Neutrophil (primary cell): ENCODE measurements around the gene ZNF622.

ENCODE experiments used
- H3K27ac ChIP-seq: fragments of 200-600 bp; sonication (generic); 2 replicates; pipeline ENCODE4 v1.5.1; 2016; ENCODE audit warnings: mild to moderate bottlenecking, moderate library complexity
- H3K27me3 ChIP-seq: fragments of 200-600 bp; sonication (generic); 2 replicates; pipeline ENCODE4 v1.6.0; 2016; ENCODE audit warnings: mild to moderate bottlenecking
- H3K36me3 ChIP-seq: fragments of 200-600 bp; sonication (generic); 2 replicates; pipeline ENCODE4 v1.5.1; 2017
- H3K4me1 ChIP-seq, 2 experiments: fragments of 200-600 bp in 1 of 2; sonication (generic) in 1 of 2; 1 replicate in 1 of 2; 2 replicates in 1 of 2; pipeline versions ENCODE4 v1.5.1 to v1.6.1; 2013 to 2016; ENCODE audit warnings: low read depth in 1 of 2, low read length in 1 of 2, mild to moderate bottlenecking in 1 of 2, moderate library complexity in 1 of 2; ENCODE audit not compliant: control insufficient read depth in 1 of 2, insufficient read depth in 1 of 2
- H3K4me3 ChIP-seq, 2 experiments: fragments of 200-600 bp in 1 of 2; sonication (generic) in 1 of 2; 1 replicate in 1 of 2; 2 replicates in 1 of 2; pipeline ENCODE4 v1.5.1; 2013 to 2016; ENCODE audit warnings: low read depth in 1 of 2, low read length in 1 of 2, mild to moderate bottlenecking in 1 of 2, moderate library complexity in 1 of 2
- H3K9me3 ChIP-seq: fragments of 200-600 bp; sonication (generic); 2 replicates; pipeline ENCODE4 v1.5.1; 2016
- TF ChIP-seq, protein P1 (sequence below): fragments of 200-600 bp; sonication (generic); IDR thresholded peaks from 2 replicates; pipeline ENCODE4 v1.5.1; 2016; ENCODE audit warnings: antibody characterized with exemption

Gene ZNF622

DNA sequence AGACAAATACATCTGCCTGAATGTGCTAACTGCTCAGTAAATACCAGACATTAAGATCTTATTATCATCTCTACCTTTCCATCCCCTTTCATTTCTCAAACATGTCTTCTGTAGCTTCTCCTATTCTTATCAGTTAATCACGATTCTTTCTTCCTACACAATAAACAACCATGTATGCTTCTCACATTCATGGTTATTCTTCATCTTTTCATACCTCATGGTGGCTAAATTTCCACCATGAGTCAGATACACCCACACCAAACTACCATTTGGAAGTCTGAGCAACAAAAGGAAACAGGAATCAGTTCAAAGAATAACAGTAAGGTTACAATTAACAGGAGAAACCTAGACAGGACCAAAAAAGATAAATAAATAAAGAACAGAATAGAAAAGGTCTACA lies 7.7 kb downstream of the ZNF622 start:
- Histone ChIP-seq H3K36me3 (peaks cover 90% of the 10 kb centered on the region), H3K27me3 (no peaks in the 10 kb centered on the region), H3K4me3 (no peak overlapping the region), H3K9me3 (no peaks in the 10 kb centered on the region), H3K4me1 (peaks cover 13 to 24% of the 10 kb centered on the region in 2 experiments), H3K27ac (no peak overlapping the region)
- TF ChIP-seq, protein P1, sequence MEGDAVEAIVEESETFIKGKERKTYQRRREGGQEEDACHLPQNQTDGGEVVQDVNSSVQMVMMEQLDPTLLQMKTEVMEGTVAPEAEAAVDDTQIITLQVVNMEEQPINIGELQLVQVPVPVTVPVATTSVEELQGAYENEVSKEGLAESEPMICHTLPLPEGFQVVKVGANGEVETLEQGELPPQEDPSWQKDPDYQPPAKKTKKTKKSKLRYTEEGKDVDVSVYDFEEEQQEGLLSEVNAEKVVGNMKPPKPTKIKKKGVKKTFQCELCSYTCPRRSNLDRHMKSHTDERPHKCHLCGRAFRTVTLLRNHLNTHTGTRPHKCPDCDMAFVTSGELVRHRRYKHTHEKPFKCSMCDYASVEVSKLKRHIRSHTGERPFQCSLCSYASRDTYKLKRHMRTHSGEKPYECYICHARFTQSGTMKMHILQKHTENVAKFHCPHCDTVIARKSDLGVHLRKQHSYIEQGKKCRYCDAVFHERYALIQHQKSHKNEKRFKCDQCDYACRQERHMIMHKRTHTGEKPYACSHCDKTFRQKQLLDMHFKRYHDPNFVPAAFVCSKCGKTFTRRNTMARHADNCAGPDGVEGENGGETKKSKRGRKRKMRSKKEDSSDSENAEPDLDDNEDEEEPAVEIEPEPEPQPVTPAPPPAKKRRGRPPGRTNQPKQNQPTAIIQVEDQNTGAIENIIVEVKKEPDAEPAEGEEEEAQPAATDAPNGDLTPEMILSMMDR, result no peak

DNA sequence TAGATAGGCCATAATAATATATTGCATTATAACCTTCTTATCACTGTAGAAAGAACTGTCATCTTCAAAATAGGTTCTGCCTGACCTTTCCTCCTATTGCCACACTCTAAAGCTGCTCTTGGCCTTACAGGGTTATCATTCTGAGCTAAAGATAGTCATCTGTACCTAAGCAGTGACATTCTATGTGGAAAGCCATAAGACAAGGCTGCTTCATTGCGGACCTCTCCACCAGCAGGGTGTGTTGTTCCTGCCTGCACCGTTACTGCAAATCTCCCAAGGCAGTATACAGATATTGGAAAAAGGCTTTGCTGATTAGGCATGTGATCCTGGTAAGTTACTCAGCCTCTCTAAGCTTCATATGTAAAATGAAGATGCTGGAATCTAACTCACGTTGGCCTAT lies 8.1 kb downstream of the ZNF622 start:
- TF ChIP-seq, protein P1, result no peak
- peaks cover 11 to 20% of the 10 kb centered on the region in 2 experiments for H3K4me1 ChIP-seq
- no peak overlapping the region for H3K4me3 ChIP-seq
- no peaks in the 10 kb centered on the region for H3K27me3 ChIP-seq
- H3K36me3 ChIP-seq, result peaks cover 90% of the 10 kb centered on the region
- no peak overlapping the region for H3K27ac ChIP-seq
- no peaks in the 10 kb centered on the region for H3K9me3 ChIP-seq

DNA sequence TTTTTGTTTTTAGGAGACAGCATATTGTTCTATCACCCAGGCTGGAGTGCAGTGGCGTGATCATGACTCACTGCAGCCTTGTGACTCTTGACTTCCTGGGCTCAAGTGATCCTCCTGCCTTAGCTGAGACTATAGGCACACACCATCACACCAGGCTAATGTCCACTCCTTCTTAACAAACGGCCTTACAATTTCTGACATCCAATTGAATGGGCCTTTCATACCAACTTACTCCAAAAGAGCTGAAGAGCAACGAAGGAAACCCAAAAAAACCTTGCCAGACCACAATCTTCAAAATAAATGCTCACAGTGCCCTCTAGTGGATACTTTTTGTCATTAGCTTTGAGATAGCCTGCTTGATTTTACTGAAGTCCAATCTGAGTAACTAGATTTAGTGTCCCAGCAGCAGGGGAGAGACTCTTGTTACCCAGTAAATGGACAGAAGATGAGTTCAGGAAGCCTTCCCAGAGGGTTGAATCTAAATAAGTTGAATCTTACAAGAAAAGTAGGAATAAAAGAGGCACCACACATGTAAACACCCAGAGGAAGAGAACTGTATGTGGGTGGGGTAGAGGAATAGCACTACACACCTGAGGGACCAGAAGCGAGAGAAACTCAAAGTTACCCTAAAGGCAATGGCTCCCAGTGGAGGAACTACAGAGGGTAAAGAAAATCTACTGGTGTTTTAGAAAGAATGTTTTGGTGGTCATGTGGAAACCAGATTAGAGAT lies 9.3 kb downstream of the ZNF622 start:
- Histone ChIP-seq H3K9me3 (peaks cover 4% of the 10 kb centered on the region), H3K27me3 (no peaks in the 10 kb centered on the region), H3K4me1 (peaks cover 0 to 13% of the 10 kb centered on the region in 2 experiments), H3K27ac (peak overlapping the region; percentile 40), H3K36me3 (peaks cover 90% of the 10 kb centered on the region), H3K4me3 (no peak overlapping the region)
- TF ChIP-seq, protein P1, result peak; percentile 69

DNA sequence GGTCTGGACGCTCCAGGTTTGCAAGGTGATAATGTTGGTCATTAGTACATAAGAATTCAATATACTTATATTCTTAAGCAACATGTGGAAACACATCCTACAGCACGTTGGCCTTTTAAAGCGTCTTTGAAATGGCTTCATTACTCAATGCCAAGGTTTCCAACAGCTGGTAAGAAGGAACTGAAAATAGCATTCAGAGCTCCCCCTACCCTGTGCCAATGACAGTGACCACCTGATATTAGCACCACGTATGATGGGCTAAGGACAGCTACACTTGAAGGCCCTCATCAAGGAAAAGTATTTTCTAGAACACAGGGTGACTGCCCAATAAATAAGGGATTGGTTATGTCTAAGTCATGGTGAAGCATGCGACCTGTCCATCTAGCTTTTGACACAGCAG lies 9.9 kb downstream of the ZNF622 start:
- H3K27ac ChIP-seq, result peak overlapping the region; percentile 40
- H3K27me3 ChIP-seq, result no peaks in the 10 kb centered on the region
- H3K4me3 ChIP-seq, result no peak overlapping the region
- peaks cover 90% of the 10 kb centered on the region for H3K36me3 ChIP-seq
- peaks cover 7% of the 10 kb centered on the region for H3K9me3 ChIP-seq
- H3K4me1 ChIP-seq, result peaks cover 0 to 13% of the 10 kb centered on the region in 2 experiments
- TF ChIP-seq, protein P1, result no peak

DNA sequence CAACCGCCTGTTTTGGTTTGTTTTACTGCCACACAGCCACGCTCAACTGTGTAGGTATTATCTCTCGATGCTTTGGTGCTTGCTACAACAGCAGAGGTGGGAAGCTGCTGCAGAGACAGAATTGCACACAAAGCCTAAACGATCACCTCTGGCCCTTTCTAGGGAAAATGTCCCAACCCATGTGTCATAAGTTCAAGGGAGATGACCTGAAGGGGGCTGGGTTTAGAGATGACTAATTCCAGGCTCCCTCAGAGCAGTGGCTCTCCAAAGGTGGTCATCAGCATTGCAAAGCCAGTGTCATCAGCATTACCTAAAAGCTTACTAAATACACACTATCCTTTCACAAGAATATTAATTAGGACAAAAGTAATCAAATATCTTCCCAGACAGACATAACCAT lies 10.9 kb downstream of the ZNF622 start:
- TF ChIP-seq, protein P1, result no peak
- H3K27me3 ChIP-seq, result no peaks in the 10 kb centered on the region
- no peak overlapping the region for H3K27ac ChIP-seq
- peaks cover 7% of the 10 kb centered on the region for H3K9me3 ChIP-seq
- peaks cover 91% of the 10 kb centered on the region for H3K36me3 ChIP-seq
- no peak overlapping the region for H3K4me3 ChIP-seq
- H3K4me1 ChIP-seq, result peaks cover 0 to 10% of the 10 kb centered on the region in 2 experiments
